ENCODE data around the gene DLST. TPM values are rescaled to one million over a fixed set of nuclear protein-coding genes. Genes with fewer than 3 reads are reported as not detected.

Gene DLST
- polyA plus RNA-seq, 6 donors from 2014 or later, result 6.6 to 10.5 (median 8.2) TPM

DNA sequence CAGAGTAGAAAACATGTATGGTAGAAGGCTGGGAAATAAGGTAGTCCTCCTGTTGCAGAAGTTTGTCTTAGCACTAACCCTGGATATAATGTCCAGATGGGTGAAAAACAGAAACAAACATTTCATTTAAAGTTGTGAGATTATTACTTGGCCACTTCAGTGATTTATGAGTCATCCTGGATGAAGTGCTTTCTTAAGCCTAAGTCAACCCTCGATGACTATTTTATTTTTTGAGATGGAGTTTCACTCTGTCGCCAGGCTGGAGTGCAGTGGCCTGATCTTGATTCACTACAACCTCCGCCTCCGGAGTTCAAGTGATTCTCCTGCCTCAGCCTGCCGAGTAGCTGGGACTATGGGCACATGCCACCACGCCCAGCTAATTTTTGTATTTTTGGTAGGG, 10.2 kb downstream of the DLST start:
- no peak for DNase-seq
- Mint-ChIP-seq H3K27ac (peak overlapping the region in 3 of 6 donors; percentile 47 to 73 (median 49)), H3K9me3 (no peaks in the 10 kb centered on the region), H3K27me3 (no peaks in the 10 kb centered on the region), H3K36me3 (peaks cover 22 to 23% of the 10 kb centered on the region in 2 donors), H3K4me1 (peaks cover 25 to 36% (median 32%) of the 10 kb centered on the region in 3 donors), H3K4me3 (peak overlapping the region in 1 of 8 donors; percentile 34)
- ATAC-seq (ENCODE audit: low read depth in 2 of 2), result no peak

GRCh38 chr14:74892745-74893144, 11.0 kb downstream of the DLST start:
- ATAC-seq (ENCODE audit: low read depth in 2 of 2), result peak; percentile 48 to 62
- peak overlapping the region in 3 of 8 donors; percentile 54 to 64 (median 62) for H3K4me3 Mint-ChIP-seq
- H3K36me3 Mint-ChIP-seq, result peaks cover 24 to 27% of the 10 kb centered on the region in 2 donors
- H3K27ac Mint-ChIP-seq, result peak overlapping the region in 3 of 6 donors; percentile 70 to 90 (median 80)
- H3K9me3 Mint-ChIP-seq, result no peaks in the 10 kb centered on the region
- DNase-seq, result no peak
- no peaks in the 10 kb centered on the region for H3K27me3 Mint-ChIP-seq
- H3K4me1 Mint-ChIP-seq, result peaks cover 25 to 36% (median 32%) of the 10 kb centered on the region in 3 donors

DNA sequence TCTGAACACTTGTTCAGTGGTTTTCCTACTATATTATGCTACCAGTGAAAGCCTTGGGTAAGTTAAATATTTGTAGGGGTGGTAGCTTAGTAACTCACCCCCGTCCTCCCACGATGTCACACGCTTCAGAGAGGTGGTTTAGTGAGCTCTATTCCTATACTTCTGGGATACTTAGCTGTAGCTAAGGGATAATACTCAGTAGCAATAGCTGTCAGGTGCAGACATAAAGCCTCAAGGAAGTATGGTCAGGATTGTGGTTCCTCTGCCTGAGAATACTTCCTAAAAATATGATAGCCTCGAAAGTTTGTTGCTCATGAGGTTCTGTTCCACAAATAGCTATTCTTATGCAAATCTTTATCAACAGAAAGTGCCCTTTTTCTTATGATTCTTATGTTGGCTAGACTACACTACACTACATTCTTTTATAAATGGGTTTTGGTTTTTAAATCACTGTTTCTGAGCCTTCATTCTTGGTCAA, 11.9 kb downstream of the DLST start:
- H3K27ac Mint-ChIP-seq, result peak overlapping the region; percentile 70 to 97 (median 93)
- H3K4me1 Mint-ChIP-seq, result peaks cover 25 to 36% (median 32%) of the 10 kb centered on the region in 3 donors
- ATAC-seq (ENCODE audit: low read depth in 2 of 2) (peak; percentile 71 to 77), DNase-seq (peak; percentile 25)
- peak overlapping the region in 7 of 8 donors; percentile 6 to 86 (median 64) for H3K4me3 Mint-ChIP-seq
- no peaks in the 10 kb centered on the region for H3K9me3 Mint-ChIP-seq
- peaks cover 28 to 31% of the 10 kb centered on the region in 2 donors for H3K36me3 Mint-ChIP-seq
- H3K27me3 Mint-ChIP-seq, result no peaks in the 10 kb centered on the region

GRCh38 chr14:74896400-74896799, 14.7 kb downstream of the DLST start:
- no peak for ATAC-seq (ENCODE audit: low read depth in 2 of 2)
- peak overlapping the region in 1 of 6 donors; percentile 30 for H3K27ac Mint-ChIP-seq
- H3K4me1 Mint-ChIP-seq, result peaks cover 22 to 42% (median 32%) of the 10 kb centered on the region in 3 donors
- H3K9me3 Mint-ChIP-seq, result no peaks in the 10 kb centered on the region
- H3K27me3 Mint-ChIP-seq, result no peaks in the 10 kb centered on the region
- no peak for DNase-seq
- H3K36me3 Mint-ChIP-seq, result peaks cover 36 to 49% of the 10 kb centered on the region in 2 donors
- H3K4me3 Mint-ChIP-seq, result no peak overlapping the region

GRCh38 chr14:74897642-74898041, 15.9 kb downstream of the DLST start:
- H3K27ac Mint-ChIP-seq, result peak overlapping the region in 2 of 6 donors; percentile 49 to 54
- no peaks in the 10 kb centered on the region for H3K9me3 Mint-ChIP-seq
- H3K4me1 Mint-ChIP-seq, result peaks cover 23 to 36% (median 23%) of the 10 kb centered on the region in 3 donors
- DNase-seq, result no peak
- H3K4me3 Mint-ChIP-seq, result no peak overlapping the region
- peaks cover 42 to 49% of the 10 kb centered on the region in 2 donors for H3K36me3 Mint-ChIP-seq
- ATAC-seq (ENCODE audit: low read depth in 2 of 2), result no peak
- H3K27me3 Mint-ChIP-seq, result no peaks in the 10 kb centered on the region

GRCh38 chr14:74898083-74898482, 16.4 kb downstream of the DLST start:
- ATAC-seq (ENCODE audit: low read depth in 2 of 2) (no peak), DNase-seq (no peak)
- peaks cover 46 to 49% of the 10 kb centered on the region in 2 donors for H3K36me3 Mint-ChIP-seq
- H3K9me3 Mint-ChIP-seq, result no peaks in the 10 kb centered on the region
- H3K27me3 Mint-ChIP-seq, result no peaks in the 10 kb centered on the region
- H3K4me3 Mint-ChIP-seq, result no peak overlapping the region
- H3K27ac Mint-ChIP-seq, result no peak overlapping the region
- peaks cover 20 to 32% (median 22%) of the 10 kb centered on the region in 3 donors for H3K4me1 Mint-ChIP-seq

DNA sequence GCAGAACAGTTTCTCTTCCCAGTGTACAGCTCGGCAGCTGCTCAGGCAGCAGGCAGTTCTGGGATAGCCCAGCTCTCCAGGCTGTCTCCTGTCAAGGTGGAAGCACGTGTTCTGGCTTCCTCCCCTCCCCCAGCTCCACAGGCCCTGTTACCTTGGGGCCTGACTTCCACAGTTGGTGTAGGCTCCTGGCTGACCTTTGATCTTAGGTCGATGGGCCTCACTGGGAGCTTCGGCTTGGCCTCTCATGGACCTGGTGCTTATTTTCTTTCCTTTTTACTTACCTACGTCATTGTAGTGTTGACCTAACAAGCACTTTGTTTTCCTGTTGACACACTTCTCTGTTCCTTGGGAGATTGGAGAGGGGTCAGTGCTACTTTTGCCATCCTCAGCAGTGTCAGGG, 17.0 kb downstream of the DLST start:
- Mint-ChIP-seq H3K4me1 (peaks cover 14 to 26% (median 17%) of the 10 kb centered on the region in 3 donors), H3K27ac (peak overlapping the region in 2 of 6 donors; percentile 16 to 51), H3K27me3 (no peaks in the 10 kb centered on the region), H3K36me3 (peaks cover 46 to 48% of the 10 kb centered on the region in 2 donors), H3K9me3 (no peaks in the 10 kb centered on the region), H3K4me3 (no peak overlapping the region)
- ATAC-seq (ENCODE audit: low read depth in 2 of 2) (no peak), DNase-seq (no peak)

- Mint-ChIP-seq H3K9me3 (no peaks in the 10 kb centered on the region), H3K4me3 (no peak overlapping the region), H3K4me1 (peaks cover 14 to 18% (median 17%) of the 10 kb centered on the region in 3 donors), H3K36me3 (peaks cover 20 to 29% of the 10 kb centered on the region in 2 donors), H3K27me3 (no peaks in the 10 kb centered on the region), H3K27ac (peak overlapping the region in 2 of 6 donors; percentile 33 to 76)
- DNase-seq (no peak), ATAC-seq (ENCODE audit: low read depth in 2 of 2) (no peak)
Measured at GRCh38 chr14:74902941-74903705, 21.4 kb downstream of the DLST start.

- ATAC-seq (ENCODE audit: low read depth in 2 of 2), result no peak
Measured at GRCh38 chr14:74904635-74905503, 23.2 kb downstream of the DLST start.

DNA sequence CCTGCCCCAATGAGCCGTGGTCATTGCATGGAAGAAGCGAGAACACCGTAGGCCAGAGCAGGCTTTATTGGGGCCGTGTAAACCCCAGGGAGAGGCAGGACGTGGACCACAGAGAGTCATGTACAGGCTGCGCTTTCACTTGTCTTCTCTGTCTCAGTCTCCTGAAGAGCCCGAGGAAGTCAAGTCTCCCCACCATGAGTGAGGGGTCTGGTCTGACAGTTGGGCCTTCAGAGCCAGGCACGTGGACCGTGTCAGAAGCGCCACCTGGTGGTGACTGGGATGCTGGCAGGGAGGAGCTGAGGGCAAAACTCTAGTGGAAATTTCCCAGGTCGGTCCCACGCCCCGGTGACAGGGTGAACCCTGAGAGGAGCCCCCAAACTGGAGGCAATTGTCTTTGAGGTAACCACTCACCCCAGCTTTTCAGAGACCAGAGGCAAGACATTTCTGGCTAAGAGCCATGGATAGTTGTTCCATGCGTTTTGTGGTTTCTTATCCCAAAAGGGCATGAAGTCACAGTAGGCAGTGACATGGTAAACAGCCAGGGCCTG, 24.0 kb downstream of the DLST start:
- no peaks in the 10 kb centered on the region for H3K9me3 Mint-ChIP-seq
- H3K36me3 Mint-ChIP-seq, result peaks cover 0 to 15% of the 10 kb centered on the region in 2 donors
- peak overlapping the region in 3 of 6 donors; percentile 29 to 59 (median 56) for H3K27ac Mint-ChIP-seq
- peak overlapping the region in 1 of 8 donors; percentile 2 for H3K4me3 Mint-ChIP-seq
- peak; percentile 67 to 78 for ATAC-seq (ENCODE audit: low read depth in 2 of 2)
- peaks cover 7 to 18% (median 17%) of the 10 kb centered on the region in 3 donors for H3K4me1 Mint-ChIP-seq
- no peaks in the 10 kb centered on the region for H3K27me3 Mint-ChIP-seq
- peak; percentile 64 for DNase-seq

More at GRCh38 chr14:74904635-74905503, 23.2 kb downstream of the DLST start:
- H3K36me3 Mint-ChIP-seq, result peaks cover 6 to 18% of the 10 kb centered on the region in 2 donors
- no peak overlapping the region for H3K4me3 Mint-ChIP-seq
- no peaks in the 10 kb centered on the region for H3K27me3 Mint-ChIP-seq
- H3K4me1 Mint-ChIP-seq, result peaks cover 7 to 18% (median 17%) of the 10 kb centered on the region in 3 donors
- peak overlapping the region; percentile 33 to 82 (median 56) for H3K27ac Mint-ChIP-seq
- H3K9me3 Mint-ChIP-seq, result no peaks in the 10 kb centered on the region
- DNase-seq, result no peak

DNA sequence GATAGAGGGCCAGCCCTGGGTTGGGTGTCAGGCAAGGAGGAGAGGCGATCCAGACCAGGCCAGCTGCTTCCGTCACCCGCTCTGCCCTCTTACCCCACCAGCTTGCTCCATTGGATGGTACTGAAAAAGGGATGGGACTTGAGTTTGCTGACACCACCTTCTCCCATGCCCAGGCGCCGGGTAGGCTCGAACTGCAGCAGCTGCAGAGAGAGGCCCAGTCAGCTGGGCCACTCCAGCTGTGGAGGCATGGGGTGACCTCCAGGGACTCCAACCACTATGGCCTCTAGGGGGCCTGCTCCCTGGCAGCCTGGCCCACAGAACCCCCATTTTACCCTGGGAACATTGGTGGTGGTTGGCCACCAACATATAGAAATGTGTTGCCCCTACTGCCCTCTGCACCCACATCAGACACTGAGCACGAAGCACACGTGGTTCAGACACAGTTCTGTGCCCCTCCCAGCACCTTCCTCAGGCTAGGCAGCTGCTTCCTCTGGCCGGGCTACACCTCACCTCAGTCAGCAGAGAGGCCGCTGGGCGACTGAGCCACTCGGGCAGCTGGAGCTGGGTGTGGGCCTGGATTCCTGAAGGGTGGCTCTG, 25.3 kb downstream of the DLST start:
- ATAC-seq (ENCODE audit: low read depth in 2 of 2) (peak; percentile 27 to 31), DNase-seq (no peak)
- H3K36me3 Mint-ChIP-seq, result peaks cover 0 to 15% of the 10 kb centered on the region in 2 donors
- H3K9me3 Mint-ChIP-seq, result no peaks in the 10 kb centered on the region
- peak overlapping the region in 1 of 6 donors; percentile 56 for H3K27ac Mint-ChIP-seq
- no peak overlapping the region for H3K4me3 Mint-ChIP-seq
- H3K27me3 Mint-ChIP-seq, result no peaks in the 10 kb centered on the region
- H3K4me1 Mint-ChIP-seq, result peaks cover 7 to 19% (median 17%) of the 10 kb centered on the region in 3 donors

GRCh38 chr14:74907744-74908143, 26.0 kb downstream of the DLST start:
- H3K27me3 Mint-ChIP-seq, result no peaks in the 10 kb centered on the region
- DNase-seq, result no peak
- no peak overlapping the region for H3K4me3 Mint-ChIP-seq
- peaks cover 7 to 20% (median 12%) of the 10 kb centered on the region in 3 donors for H3K4me1 Mint-ChIP-seq
- no peak for ATAC-seq (ENCODE audit: low read depth in 2 of 2)
- no peaks in the 10 kb centered on the region for H3K9me3 Mint-ChIP-seq
- peaks cover 0 to 8% of the 10 kb centered on the region in 2 donors for H3K36me3 Mint-ChIP-seq
- no peak overlapping the region for H3K27ac Mint-ChIP-seq
